HS-27A (cell line): ENCODE measurements around the gene SOX12.
"Not testable (repeated sequence)": the region's sequence is repeated elsewhere in the genome, so short reads cannot be mapped to it uniquely, and the experiment has no call there.

Experiments
- DNase-seq: peaks from one replicate; pipeline ENCODE4 v3.0.0-alpha.2; 2012; ENCODE audit warnings: low read depth, missing footprints

SOX12 gene

GRCh38 chr20:362271-363254 lies 37.2 kb downstream of the SOX12 start:
- peak; percentile 86 for DNase-seq

DNA sequence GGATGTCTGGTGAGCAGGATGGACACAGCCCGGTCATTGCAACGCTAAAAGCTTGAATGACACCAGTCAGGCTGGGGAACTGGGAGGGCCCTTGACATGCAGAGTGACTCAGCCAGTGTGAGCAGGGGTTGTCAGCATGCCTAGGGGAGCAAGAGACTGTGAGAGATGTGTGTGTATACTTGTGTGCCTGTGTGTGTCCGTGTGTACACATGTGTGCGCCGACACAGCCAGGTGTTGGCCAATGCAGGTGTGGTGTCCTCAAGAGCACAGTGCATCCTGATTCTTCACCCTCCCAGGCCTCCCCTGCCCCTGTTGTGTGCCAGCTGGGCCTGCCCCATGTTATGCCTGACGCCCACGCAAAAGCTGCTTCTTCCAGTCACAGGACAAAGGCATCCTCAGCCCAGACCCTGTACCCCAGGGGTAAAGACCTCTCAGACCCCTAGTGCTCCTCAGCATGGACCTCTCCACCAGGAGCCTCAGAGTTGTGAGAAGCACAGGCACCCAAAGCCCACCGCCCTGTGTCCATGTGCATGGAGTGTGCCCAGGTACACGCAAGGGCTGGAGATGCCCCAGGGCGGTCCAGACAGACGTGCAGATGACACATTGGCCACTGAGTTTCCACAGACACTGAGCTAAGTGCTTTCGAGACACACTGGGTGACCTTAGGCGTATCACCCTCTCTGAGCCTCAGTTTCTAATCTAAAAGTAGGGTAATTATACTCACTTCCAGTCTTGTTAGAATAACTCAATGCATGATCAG lies 38.1 kb downstream of the SOX12 start:
- no peak for DNase-seq

DNA sequence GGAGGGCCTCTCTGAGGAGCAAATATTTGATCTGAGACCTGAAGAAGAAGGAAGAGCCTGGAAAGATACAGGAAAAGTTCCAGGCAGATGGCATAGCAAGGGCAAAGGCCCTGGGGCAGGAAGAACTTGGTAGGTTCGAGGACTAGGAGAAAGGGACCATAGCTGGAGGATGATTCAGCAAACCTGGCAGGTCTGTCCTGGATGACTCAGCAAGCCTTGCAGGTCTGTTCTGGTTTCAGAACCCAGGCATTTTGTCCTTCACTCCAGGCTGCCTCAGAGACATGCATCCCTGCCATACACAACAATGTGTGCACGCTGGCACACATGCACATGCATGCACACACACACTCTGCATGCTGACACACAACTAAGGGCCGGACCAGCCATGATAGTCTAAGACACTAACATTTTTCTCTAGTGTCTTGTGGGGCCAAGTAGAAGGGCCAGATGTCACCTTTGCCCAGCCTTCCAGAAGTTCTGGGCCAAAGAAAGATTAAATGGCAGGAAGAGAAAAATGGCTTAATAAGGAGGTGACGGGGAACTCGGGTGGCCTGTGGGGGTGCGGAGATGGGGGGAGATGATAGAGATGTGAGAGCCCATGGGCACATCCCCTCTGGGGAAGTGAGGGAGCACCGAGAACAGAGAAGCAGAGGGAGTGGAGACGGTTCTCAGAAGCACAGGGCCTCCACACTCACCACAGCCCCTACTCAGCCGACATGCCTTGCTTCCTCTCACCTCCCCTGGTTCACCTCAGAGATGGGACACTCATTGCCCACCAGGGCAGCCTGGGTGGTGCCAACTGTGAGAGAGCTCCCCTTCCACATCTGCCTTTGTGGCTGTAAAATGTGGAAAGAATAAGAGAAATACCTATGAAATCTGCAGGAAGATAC lies 39.8 kb downstream of the SOX12 start:
- no peak for DNase-seq

DNA sequence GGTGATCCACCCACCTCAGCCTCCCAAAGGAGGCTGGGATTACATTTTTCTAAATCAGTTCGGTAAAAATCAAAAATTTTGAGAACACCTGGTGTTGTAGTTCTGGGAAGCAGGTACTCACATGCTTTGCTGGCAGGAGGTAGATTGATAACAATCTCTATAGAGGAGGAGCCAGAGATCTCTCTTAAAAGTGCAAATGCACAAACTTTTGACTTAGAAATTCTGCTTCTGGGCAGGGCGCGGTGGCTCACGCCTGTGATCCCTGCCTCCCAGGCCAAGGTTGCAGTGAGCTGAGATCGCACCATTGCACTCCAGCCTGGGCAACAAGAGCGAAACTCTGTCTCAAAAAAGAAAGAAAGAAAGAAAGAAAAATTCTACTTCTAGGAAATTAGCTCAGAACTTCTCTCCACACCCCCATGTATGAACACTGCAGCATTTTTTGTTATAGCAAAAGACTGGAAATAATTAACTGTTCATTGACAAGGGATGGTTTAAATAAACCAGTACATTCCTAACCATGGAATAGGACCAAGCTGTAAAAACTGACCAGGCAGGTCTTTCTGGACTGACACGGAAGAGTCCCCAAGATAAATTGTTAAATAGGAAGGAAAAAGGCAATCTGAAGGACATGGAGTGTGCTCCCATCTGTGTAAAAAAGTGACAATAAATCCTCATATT lies 40.8 kb downstream of the SOX12 start:
- DNase-seq: no peak

GRCh38 chr20:366719-367485 lies 41.5 kb downstream of the SOX12 start:
- DNase-seq: no peak

GRCh38 chr20:367486-367887 lies 42.1 kb downstream of the SOX12 start:
- DNase-seq: no peak

GRCh38 chr20:368915-369314 lies 43.6 kb downstream of the SOX12 start:
- DNase-seq: no peak

- no peak for DNase-seq
Measured at GRCh38 chr20:370151-370600, 44.8 kb downstream of the SOX12 start.

- no peak for DNase-seq
Measured at GRCh38 chr20:370977-371754, 45.8 kb downstream of the SOX12 start.

GRCh38 chr20:371755-372542 lies 46.6 kb downstream of the SOX12 start:
- DNase-seq: no peak

DNA sequence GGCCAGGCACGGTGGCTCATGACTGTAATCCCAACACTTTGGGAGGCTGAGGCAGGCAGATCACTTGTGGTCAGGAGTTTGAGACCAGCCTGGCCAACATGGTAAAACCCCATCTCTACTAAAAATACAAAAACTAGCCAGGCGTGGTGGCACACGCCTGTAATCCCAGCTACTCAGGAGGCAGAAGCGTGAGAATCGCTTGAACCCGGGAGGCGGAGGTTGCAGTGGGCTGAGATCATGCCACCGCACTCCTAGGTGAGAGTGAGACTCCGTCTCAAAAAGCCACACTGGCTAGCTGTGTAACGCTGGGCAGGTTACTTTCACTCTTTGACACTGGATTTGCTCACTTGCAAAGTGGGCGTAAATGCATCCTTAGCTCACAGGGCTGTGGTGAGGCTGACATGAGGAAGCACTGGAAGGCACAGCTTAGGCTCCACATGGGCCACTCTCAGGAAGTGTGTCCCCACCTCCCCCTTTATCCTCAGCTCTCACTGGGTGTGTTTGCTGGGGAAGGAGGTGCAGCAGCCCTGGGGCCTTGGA lies 47.3 kb downstream of the SOX12 start:
- DNase-seq: not testable (repeated sequence)

DNA sequence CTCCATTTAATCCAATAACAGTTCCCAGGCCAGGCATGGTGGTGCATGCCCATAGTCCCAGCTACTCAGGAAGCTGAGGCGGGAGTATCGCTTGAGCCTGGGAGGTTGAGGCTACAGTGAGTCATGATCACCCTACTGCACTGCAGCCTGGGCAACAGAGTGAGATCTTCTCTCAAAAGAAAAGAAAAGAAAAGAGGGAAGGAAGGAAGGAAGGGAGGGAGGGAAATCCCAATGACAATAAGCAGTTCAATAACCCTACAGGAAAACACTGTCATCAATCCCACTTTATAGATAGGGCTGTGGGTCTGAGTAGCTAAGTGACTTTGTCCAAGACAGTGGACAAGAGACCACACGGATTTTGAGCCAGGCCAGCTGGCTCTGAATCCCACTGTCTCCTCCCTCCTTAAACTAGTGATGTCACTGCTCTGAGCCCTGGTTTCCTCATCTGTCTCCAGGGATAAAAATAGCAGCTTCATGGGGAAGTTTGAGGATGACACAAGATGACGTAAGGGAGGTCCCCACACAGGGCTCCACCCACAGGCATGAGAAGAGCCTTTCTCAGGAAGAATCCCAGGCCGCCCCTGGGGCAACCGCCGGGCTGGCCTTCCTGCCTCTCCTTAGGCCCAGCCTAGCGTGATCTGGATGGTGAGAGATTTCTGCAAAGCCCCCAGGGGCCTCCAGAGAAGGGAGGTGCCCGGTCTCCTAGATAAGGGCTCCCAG lies 48.0 kb downstream of the SOX12 start:
- no peak for DNase-seq

DNA sequence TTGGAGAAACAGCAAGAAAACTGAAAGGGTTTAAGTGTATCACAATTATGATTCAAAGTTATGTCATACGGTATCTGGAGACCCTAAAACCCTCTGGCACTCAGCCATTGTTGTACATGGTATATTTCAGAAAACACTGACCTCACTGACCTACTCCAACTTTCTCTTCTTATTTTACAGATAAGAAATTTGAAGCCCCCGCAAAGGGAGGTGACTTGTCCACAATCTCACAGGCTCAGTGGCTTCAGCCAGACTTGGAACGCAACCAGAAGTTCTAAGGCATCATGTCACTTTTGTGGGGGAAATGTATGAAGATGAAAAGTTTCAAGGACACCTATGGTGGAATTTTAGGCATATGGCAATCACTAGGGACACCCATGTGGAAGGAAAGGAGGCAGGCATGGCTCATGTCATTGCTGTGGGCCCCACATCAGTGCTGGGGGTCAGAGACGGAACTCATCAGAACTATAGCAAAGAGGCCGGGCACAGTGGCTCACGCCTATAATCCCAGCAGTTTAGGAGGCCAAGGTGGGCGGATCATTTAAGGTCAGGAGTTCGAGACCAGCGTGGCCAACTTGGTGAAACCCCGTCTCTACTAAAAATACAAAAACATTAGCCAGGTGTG lies 50.0 kb downstream of the SOX12 start:
- no peak for DNase-seq

GRCh38 chr20:376089-376488 lies 50.7 kb downstream of the SOX12 start:
- DNase-seq: no peak

DNA sequence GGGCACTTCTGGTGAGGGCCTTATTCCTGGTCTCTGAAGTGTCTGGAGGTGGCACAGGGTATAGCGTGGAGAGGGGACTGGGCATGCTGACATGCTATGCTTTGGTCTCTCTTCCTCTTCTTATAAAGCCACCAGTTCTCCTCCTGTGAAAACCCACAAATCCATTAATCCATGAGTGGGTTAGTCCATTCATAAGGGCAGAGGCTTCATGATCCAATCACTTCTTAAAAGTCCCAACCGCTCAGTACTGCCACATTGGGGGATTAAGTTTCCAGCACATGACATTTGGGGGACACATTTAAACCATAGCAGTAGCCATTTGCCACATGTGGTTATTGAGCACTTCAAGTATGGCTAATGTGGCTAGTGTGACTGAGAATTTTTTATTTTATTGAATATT lies 51.4 kb downstream of the SOX12 start:
- no peak for DNase-seq

DNA sequence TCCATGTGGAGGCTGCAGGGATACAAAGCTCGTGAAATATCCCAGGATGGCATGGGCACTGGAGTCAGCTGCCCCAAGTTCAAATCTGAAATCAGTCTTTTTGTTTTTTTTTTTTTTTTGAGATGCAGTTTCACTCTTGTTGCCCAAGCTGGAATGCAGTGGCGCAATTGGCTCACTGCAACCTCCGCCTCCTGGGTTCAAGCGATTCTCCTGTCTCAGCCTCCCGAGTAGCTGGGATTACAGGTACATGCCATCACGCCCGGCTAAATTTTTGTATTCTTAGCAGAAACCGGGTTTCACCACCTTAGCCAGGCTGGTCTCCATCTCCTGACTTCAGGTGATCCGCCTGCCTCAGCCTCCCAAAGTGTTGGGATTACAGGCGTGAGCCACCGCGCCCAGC lies 52.2 kb downstream of the SOX12 start:
- not testable (repeated sequence) for DNase-seq

DNA sequence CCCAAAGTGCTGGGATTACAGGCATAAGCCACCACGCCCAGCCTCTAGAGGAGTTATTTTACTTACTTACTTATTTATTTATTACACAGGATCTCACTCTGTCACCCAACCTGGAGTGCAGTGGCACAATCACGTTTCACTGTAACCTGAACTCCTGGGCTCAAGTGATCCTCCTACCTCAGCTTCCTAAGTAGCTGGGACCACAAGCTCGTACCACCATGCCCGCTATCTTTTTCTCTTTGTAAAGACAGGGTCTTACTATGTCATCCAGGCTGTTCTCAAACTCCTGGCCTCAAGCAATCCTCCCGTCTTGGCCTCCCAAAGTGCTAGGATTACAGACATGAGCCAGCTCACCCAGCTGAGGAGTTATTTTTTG lies 53.6 kb downstream of the SOX12 start:
- no peak for DNase-seq
